ENCODE measurements around the gene ARAP3.

DNA sequence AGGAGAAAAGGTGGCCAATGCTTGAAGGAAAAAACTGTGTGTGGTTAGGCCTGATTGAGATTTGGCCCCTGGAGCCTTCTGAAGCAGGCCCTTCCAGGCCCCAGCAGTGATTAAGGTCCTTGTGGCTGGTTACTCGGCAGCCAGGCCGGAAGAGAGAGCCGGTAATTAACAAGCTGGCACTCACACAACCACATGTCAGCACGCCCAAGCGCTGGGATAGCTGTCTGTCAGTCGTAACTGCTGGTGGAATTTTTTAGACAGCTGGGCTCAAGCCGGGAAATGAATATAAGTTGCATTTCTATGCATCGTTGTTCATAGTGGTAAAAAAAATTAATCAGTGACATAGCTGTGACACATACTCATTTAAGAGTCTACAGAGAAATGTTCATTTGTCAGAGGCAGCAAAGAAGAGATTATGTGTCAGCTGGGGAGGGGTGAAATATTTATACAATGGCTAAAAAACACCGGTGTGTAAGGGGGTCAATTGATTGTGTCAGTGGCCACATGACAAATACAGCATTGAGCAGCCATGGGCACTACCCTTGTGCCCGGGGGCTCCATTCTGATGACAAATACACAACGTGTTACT is 13.7 kb upstream of the ARAP3 start:
- no peak for TF ChIP-seq POLR2AphosphoS5 (IDR thresholded peaks at IDR 0.05; ENCODE audit: insufficient read depth, low read depth, low read length)
- TF ChIP-seq, protein P1, sequence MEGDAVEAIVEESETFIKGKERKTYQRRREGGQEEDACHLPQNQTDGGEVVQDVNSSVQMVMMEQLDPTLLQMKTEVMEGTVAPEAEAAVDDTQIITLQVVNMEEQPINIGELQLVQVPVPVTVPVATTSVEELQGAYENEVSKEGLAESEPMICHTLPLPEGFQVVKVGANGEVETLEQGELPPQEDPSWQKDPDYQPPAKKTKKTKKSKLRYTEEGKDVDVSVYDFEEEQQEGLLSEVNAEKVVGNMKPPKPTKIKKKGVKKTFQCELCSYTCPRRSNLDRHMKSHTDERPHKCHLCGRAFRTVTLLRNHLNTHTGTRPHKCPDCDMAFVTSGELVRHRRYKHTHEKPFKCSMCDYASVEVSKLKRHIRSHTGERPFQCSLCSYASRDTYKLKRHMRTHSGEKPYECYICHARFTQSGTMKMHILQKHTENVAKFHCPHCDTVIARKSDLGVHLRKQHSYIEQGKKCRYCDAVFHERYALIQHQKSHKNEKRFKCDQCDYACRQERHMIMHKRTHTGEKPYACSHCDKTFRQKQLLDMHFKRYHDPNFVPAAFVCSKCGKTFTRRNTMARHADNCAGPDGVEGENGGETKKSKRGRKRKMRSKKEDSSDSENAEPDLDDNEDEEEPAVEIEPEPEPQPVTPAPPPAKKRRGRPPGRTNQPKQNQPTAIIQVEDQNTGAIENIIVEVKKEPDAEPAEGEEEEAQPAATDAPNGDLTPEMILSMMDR (IDR thresholded peaks at IDR 0.05; ENCODE audit: extremely low read depth in 1 of 2, insufficient read depth in 1 of 2, low read depth in 1 of 2, low read length in 2 of 2): no peak

Data from endothelial cell of umbilical vein (primary cell).